ENCODE measurements around the gene NOXO1.

DNA sequence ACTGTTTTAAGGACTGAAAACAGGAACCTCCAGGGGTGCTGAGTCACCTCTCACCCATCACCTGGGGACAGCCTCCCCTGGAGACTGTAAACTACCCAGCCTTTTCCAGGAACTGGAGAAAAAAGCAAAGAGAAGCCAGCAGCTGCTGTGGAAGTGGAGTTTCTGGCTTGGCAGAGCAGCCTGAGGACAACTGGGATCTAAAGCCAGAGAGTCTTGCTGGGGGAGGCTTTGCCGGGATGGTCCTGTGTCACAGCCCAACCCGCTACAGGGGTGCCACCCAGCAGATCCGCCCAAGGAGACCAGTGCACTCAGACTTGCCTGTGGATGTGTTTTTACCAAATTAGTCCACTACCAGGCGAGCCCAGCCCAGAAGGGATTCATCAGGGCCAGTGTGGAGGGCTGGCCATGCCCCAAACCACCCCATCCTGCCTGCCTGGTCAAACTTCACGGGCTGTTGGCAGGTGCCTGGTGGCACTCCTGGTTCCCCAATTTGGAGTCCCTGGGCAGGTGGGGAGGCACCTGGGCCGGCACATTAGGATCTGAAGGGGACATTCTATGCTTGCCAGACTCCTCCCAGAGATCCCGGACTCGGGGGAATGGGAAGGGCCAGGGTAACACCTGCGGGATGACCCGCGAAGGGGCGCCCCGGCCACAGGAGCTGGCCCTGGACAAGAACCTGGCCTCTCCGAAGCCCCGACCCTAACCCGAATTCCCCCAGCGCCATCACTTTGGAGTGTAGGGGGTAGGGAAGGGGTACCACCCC lies 39.0 kb downstream of the NOXO1 start:
- TF ChIP-seq POLR2A (IDR thresholded peaks at IDR 0.05; ENCODE audit: low read length) (no peak), GATA1 (IDR thresholded peaks at IDR 0.05; ENCODE audit: low read depth, low read length) (no peak)
